AG09309 (cell line): Measurements from ENCODE around the gene HOXC12.

Experiments
- DNase-seq: peaks from one replicate; pipeline ENCODE4 v3.0.0-alpha.2; 2010; ENCODE audit warnings: low read depth
- H3K4me3 ChIP-seq: 2 replicates; pipeline ENCODE4 v1.5.1; 2011; ENCODE audit warnings: mild to moderate bottlenecking, low read depth, low read length, moderate library complexity; ENCODE audit not compliant: control insufficient read depth
- CTCF ChIP-seq: IDR thresholded peaks from 2 replicates; pipeline ENCODE4 v1.5.1; 2011; ENCODE audit warnings: mild to moderate bottlenecking, low read depth, low read length, inconsistent platforms; ENCODE audit not compliant: insufficient read depth, control insufficient read depth; ENCODE audit errors: missing control alignments

Gene HOXC12

GRCh38 chr12:53980802-53981496, 26.2 kb downstream of the HOXC12 start:
- H3K4me3 ChIP-seq = peak overlapping the region; percentile 12
- DNase-seq = no peak
- no peak for TF ChIP-seq CTCF

- DNase-seq = no peak
- TF ChIP-seq CTCF = no peak
- H3K4me3 ChIP-seq = peak overlapping the region; percentile 35
Observed at GRCh38 chr12:53981634-53982565, 27.2 kb downstream of the HOXC12 start.

GRCh38 chr12:53982648-53983567, 28.2 kb downstream of the HOXC12 start:
- no peak for DNase-seq
- TF ChIP-seq CTCF = no peak
- H3K4me3 ChIP-seq = peak overlapping the region; percentile 35

- H3K4me3 ChIP-seq = peak overlapping the region; percentile 35
- no peak for TF ChIP-seq CTCF
- DNase-seq = no peak
Observed at GRCh38 chr12:53983568-53983949, 28.9 kb downstream of the HOXC12 start.

GRCh38 chr12:53983950-53984572, 29.4 kb downstream of the HOXC12 start:
- H3K4me3 ChIP-seq = peak overlapping the region; percentile 35
- no peak for TF ChIP-seq CTCF
- DNase-seq = no peak

GRCh38 chr12:53984901-53985691, 30.4 kb downstream of the HOXC12 start, which contains the start of gene HOXC10:
HOXC10 (plus strand) TSS chr12:53985146; CDS start chr12:53985260, 114 bp downstream.
- H3K4me3 ChIP-seq = peak within 1 kb of the TSS; percentile 64
- peak; percentile 87 for DNase-seq
- TF ChIP-seq CTCF = peak; percentile 82
